Choroid plexus epithelial cell (primary cell): ENCODE measurements around the gene GLMP.
"Not testable (repeated sequence)": the region's sequence is repeated elsewhere in the genome, so short reads cannot be mapped to it uniquely, and the experiment has no call there.

Experiments
- DNase-seq: peaks from one replicate; pipeline ENCODE4 v3.0.0-alpha.2; 2010; ENCODE audit warnings: low read depth
- H3K4me3 ChIP-seq: 2 replicates; pipeline ENCODE4 v1.5.1; 2011; ENCODE audit warnings: low read depth, mild to moderate bottlenecking, control low read depth, low read length, moderate library complexity
- CTCF ChIP-seq: conservative IDR thresholded peaks from 2 replicates; pipeline ENCODE4 v1.5.1; 2011; ENCODE audit warnings: low read depth, mild to moderate bottlenecking, control low read depth, inconsistent platforms, low read length, moderate library complexity

Gene GLMP

GRCh38 chr1:156336242-156336641 lies 40.8 kb upstream of the GLMP start:
- peak overlapping the region; percentile 9 for H3K4me3 ChIP-seq
- peak; percentile 24 for DNase-seq

GRCh38 chr1:156323179-156323578 lies 27.7 kb upstream of the GLMP start:
- not testable (repeated sequence) for H3K4me3 ChIP-seq
- DNase-seq = peak; percentile 18

More at GRCh38 chr1:156336242-156336641, 40.8 kb upstream of the GLMP start:
- TF ChIP-seq CTCF = peak; percentile 41

GRCh38 chr1:156320560-156320959 lies 25.1 kb upstream of the GLMP start:
- no peak for DNase-seq
- H3K4me3 ChIP-seq = no peak overlapping the region
- no peak for TF ChIP-seq CTCF

- peak; percentile 65 for DNase-seq
- no peak overlapping the region for H3K4me3 ChIP-seq
- TF ChIP-seq CTCF = peak; percentile 63
These were observed 24.2 kb upstream of the GLMP start for GRCh38 chr1:156319664-156320063.

- DNase-seq = no peak
- TF ChIP-seq CTCF = no peak
- no peak overlapping the region for H3K4me3 ChIP-seq
These were observed 21.4 kb upstream of the GLMP start for GRCh38 chr1:156316909-156317308.

- TF ChIP-seq CTCF = no peak
- peak; percentile 44 for DNase-seq
- no peak overlapping the region for H3K4me3 ChIP-seq
These were observed 15.5 kb upstream of the GLMP start for GRCh38 chr1:156310962-156311361.

- TF ChIP-seq CTCF = no peak
- DNase-seq = peak; percentile 70
- H3K4me3 ChIP-seq = no peak overlapping the region
These were observed 12.6 kb upstream of the GLMP start for GRCh38 chr1:156308078-156308477.

GRCh38 chr1:156305215-156305614 lies 9.7 kb upstream of the GLMP start:
- DNase-seq = no peak
- H3K4me3 ChIP-seq = no peak overlapping the region
- TF ChIP-seq CTCF = no peak
